CD8-positive, alpha-beta memory T cell (primary cell): ENCODE data around the gene EIF2AK2. TPM values are rescaled to one million over a fixed set of nuclear protein-coding genes. Genes with fewer than 3 reads are reported as not detected.

Experiments
- CTCF ChIA-PET: fragments of 350-600 bp; sonication (Branson Sonifier 250); formaldehyde crosslinking; loops from one replicate; lab custom pipeline; 2021; ENCODE audit warnings: antibody characterized with exemption; lab: Charles Lee
- POLR2A ChIA-PET: fragments of 350-600 bp; sonication (Branson Sonifier 250); formaldehyde crosslinking; loops from one replicate; lab custom pipeline; 2021; ENCODE audit warnings: antibody characterized with exemption; lab: Charles Lee
- DNase-seq, 5 donors: peaks; one replicate each; pipeline versions ENCODE4 v3.0.0 to v3.0.0-alpha.2; 2020 to 2022; ENCODE audit warnings: mixed read lengths in 1 of 5
- H3K27ac ChIP-seq: one replicate; pipeline ENCODE4 v1.7.0; 2013; ENCODE audit warnings: low read depth, mild to moderate bottlenecking, low read length, moderate library complexity
- H3K27me3 ChIP-seq: 2 replicates; pipeline ENCODE4 v1.7.0; 2013; ENCODE audit warnings: low read length, mild to moderate bottlenecking; ENCODE audit not compliant: insufficient read depth, poor library complexity, severe bottlenecking
- H3K36me3 ChIP-seq: 2 replicates; pipeline ENCODE4 v1.7.0; 2013; ENCODE audit warnings: mild to moderate bottlenecking, low read length, moderate library complexity; ENCODE audit not compliant: insufficient read depth
- H3K4me1 ChIP-seq: 2 replicates; pipeline ENCODE4 v1.7.0; 2013; ENCODE audit warnings: mild to moderate bottlenecking, low read length, moderate library complexity; ENCODE audit not compliant: insufficient read depth
- H3K4me3 ChIP-seq: 2 replicates; pipeline ENCODE4 v1.7.0; 2013; ENCODE audit warnings: mild to moderate bottlenecking, low read length
- H3K9me3 ChIP-seq: 2 replicates; pipeline ENCODE4 v1.7.0; 2013; ENCODE audit warnings: mild to moderate bottlenecking, low read length
- H3K27ac Mint-ChIP-seq, 8 donors: one replicate each; pipeline ENCODE4 v1.8.0; 2020 to 2021; ENCODE audit warnings: mixed read lengths in 8 of 8, mild to moderate bottlenecking in 6 of 8, inconsistent platforms in 3 of 8, moderate library complexity in 3 of 8
- H3K27me3 Mint-ChIP-seq, 2 donors: one replicate each; pipeline ENCODE4 v1.8.0; 2020 to 2021; ENCODE audit warnings: mixed read lengths in 2 of 2, mild to moderate bottlenecking in 1 of 2, moderate library complexity in 1 of 2
- H3K36me3 Mint-ChIP-seq, 3 donors: one replicate each; pipeline ENCODE4 v1.8.0; 2020 to 2021; ENCODE audit warnings: mixed read lengths in 3 of 3, inconsistent platforms in 1 of 3, mild to moderate bottlenecking in 1 of 3
- H3K4me1 Mint-ChIP-seq, 3 donors: one replicate each; pipeline ENCODE4 v1.8.0; 2020 to 2021; ENCODE audit warnings: mixed read lengths in 3 of 3, inconsistent platforms in 1 of 3, mild to moderate bottlenecking in 1 of 3
- H3K4me3 Mint-ChIP-seq, 7 donors: one replicate each; pipeline ENCODE4 v1.8.0; 2020 to 2021; ENCODE audit warnings: mixed read lengths in 7 of 7, mild to moderate bottlenecking in 6 of 7, moderate library complexity in 4 of 7, inconsistent platforms in 2 of 7
- H3K9me3 Mint-ChIP-seq, 5 donors: one replicate each; pipeline ENCODE4 v1.8.0; 2020 to 2022; ENCODE audit warnings: mixed read lengths in 5 of 5, mild to moderate bottlenecking in 3 of 5, moderate library complexity in 2 of 5, inconsistent platforms in 1 of 5
- polyA plus RNA-seq: library from polyadenylated mRNA; unstranded; fragments of 300-500 nt; fragmentation: Illumina TruSeq; gene quantifications from one replicate; pipeline ENCODE4 v1.2.3, GENCODE V29; 2021
- total RNA-seq, 2 experiments: library from RNA; stranded (reverse); gene quantifications; one replicate each; pipeline ENCODE4 v1.2.3, GENCODE V29; 2021

The EIF2AK2 gene
- total and polyA plus RNA-seq, 3 experiments from 2014 or later, result 36.0 to 42.6 (median 39.8) TPM

GRCh38 chr2:37188570-37188969 lies 31.8 kb upstream of the EIF2AK2 start, which contains the start of gene SULT6B1:
SULT6B1 (minus strand) TSS chr2:37188670; CDS start chr2:37188640, 30 bp downstream.
- Mint-ChIP-seq H3K36me3 (no peaks in the 10 kb centered on the region), H3K9me3 (no peaks in the 10 kb centered on the region), H3K4me1 (no peaks in the 10 kb centered on the region), H3K27ac (no peak within 1 kb of the TSS), H3K27me3 (peaks cover 12 to 16% of the 10 kb centered on the region in 2 donors), H3K4me3 (no peak within 1 kb of the TSS)
- no peak within 1 kb of the TSS for H3K4me3 ChIP-seq
- H3K9me3 ChIP-seq, result no peaks in the 10 kb centered on the region
- no peaks in the 10 kb centered on the region for H3K36me3 ChIP-seq
- H3K27ac ChIP-seq, result no peak within 1 kb of the TSS
- ChIA-PET CTCF (no interaction called here), POLR2A (no interaction called here)
- H3K27me3 ChIP-seq, result no peaks in the 10 kb centered on the region
- no peak for DNase-seq
- H3K4me1 ChIP-seq, result no peaks in the 10 kb centered on the region

DNA sequence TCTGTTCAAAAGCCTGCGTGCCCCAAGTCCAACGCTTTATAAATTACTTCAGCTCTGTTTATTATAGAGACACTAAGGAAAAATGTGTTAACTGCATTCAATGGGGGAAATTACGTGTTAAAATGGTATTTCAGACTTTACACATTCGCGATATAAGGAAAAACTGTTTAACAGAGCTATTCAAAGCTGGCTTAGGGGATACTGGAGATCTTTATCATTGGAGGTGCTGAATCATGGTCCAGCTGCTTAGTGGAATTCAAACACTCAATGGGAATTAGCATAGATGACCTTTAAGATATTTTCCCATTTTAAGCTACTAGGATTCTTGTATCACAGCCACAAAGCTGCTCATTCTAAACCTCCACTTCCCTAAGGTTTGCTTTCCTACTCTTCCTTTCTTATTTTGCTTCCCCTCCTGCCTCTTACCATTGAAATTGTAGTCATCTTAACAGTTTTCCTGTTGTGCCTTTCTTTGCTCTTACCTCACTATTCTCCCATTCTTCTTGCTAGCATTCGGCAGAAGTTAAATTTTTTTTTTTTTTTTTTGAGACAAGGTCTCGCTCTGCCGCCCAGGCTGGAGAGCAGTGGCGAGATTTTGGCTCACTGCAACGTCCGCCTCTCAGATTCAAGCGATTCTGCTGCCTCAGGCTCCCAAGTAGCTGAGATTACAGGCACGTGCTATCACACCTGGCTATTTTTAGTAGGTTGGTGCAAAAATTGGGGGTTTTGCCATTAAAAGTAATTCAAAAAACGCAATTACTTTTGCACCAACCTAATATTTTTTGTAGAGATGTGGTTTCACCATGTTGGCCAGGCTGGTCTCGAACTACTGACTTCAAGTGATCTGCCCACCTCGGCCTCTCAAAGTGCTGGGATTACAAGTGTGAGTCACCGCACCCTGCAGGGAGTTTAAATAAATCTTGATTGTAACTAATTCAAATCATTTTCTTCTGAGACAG lies 25.2 kb upstream of the EIF2AK2 start:
- Histone ChIP-seq H3K9me3 (no peaks in the 10 kb centered on the region), H3K27me3 (peaks cover 6% of the 10 kb centered on the region), H3K4me3 (no peak overlapping the region), H3K36me3 (no peaks in the 10 kb centered on the region), H3K4me1 (no peaks in the 10 kb centered on the region), H3K27ac (no peak overlapping the region)
- H3K9me3 Mint-ChIP-seq, result no peaks in the 10 kb centered on the region
- no peaks in the 10 kb centered on the region for H3K36me3 Mint-ChIP-seq
- H3K4me3 Mint-ChIP-seq, result no peak overlapping the region
- no peak overlapping the region for H3K27ac Mint-ChIP-seq
- CTCF ChIA-PET, result interaction anchor here (1.4 kb wide), 1 partner anchor 9 kb away, joined by 3 read pairs; no protein-coding TSS in a partner anchor
- no peak for DNase-seq
- H3K4me1 Mint-ChIP-seq, result no peaks in the 10 kb centered on the region
- H3K27me3 Mint-ChIP-seq, result peaks cover 20 to 29% of the 10 kb centered on the region in 2 donors
- POLR2A ChIA-PET, result no interaction called here

DNA sequence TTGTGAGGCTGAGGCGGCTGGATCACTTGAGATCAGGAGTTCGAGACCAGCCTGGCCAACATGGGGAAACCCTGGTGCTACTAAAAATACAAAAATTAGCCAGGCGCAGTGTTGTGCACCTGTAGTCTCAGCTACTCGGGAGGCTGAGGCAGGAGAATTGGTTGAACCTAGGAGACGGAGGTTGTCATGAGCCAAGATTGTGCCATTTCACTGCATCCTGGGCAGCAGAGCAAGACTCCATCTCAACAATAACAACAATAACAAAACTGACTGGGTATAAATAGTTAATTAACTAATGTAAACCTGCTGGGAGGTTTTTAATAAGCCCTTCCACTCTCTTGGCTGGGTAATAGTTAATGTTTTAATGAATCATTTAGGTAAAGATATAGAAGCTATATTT lies 23.9 kb upstream of the EIF2AK2 start:
- no peaks in the 10 kb centered on the region for H3K36me3 ChIP-seq
- Mint-ChIP-seq H3K27ac (no peak overlapping the region), H3K27me3 (peaks cover 12 to 19% of the 10 kb centered on the region in 2 donors), H3K9me3 (no peaks in the 10 kb centered on the region), H3K36me3 (no peaks in the 10 kb centered on the region), H3K4me1 (no peaks in the 10 kb centered on the region), H3K4me3 (no peak overlapping the region)
- ChIA-PET CTCF (interaction anchor here (1.3 to 1.4 kb wide), 2 partner anchors 10 to 11 kb away, joined by 3 read pairs; no protein-coding TSS in a partner anchor), POLR2A (no interaction called here)
- no peaks in the 10 kb centered on the region for H3K4me1 ChIP-seq
- H3K4me3 ChIP-seq, result no peak overlapping the region
- no peak for DNase-seq
- H3K27ac ChIP-seq, result no peak overlapping the region
- peaks cover 9% of the 10 kb centered on the region for H3K27me3 ChIP-seq
- H3K9me3 ChIP-seq, result no peaks in the 10 kb centered on the region

DNA sequence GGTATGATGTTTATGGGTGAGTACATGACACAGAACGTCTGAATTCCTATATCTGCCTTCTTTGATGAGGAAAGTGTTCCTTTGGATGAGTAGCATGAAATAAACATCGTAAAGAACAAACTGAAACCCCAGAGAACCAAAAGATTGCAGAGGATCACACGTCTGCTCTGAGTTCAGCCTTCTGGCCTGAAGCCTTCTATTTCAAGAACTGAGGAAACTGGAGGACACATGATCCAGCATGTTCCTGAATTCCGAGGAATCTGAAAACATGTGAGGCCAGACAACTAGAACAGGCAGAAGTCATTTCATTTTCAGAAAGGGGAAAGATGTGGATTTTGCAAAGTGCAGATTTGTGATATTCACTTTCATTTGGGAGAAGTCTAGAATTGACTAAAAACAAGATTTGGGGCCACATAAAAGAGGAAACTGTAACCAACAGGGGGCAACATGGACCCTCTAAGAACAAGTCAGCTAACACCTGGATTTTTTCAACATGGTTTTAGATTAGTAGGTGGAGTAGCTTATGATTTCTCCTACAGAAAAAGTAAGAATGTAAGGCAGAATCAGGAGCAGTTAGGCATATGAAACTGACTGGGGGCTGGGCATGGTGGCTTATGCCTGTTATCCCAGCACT lies 23.3 kb upstream of the EIF2AK2 start:
- ChIA-PET POLR2A (no interaction called here), CTCF (interaction anchor here (1.3 kb wide), 1 partner anchor 10 kb away, joined by 3 read pairs; no protein-coding TSS in a partner anchor)
- no peak overlapping the region for H3K27ac Mint-ChIP-seq

GRCh38 chr2:37173741-37174140 lies 17.0 kb upstream of the EIF2AK2 start:
- Histone ChIP-seq H3K9me3 (no peaks in the 10 kb centered on the region), H3K27me3 (peaks cover 3% of the 10 kb centered on the region), H3K4me1 (no peaks in the 10 kb centered on the region), H3K4me3 (no peak overlapping the region), H3K27ac (no peak overlapping the region), H3K36me3 (no peaks in the 10 kb centered on the region)
- POLR2A ChIA-PET, result no interaction called here
- H3K9me3 Mint-ChIP-seq, result no peaks in the 10 kb centered on the region
- H3K4me1 Mint-ChIP-seq, result no peaks in the 10 kb centered on the region
- CTCF ChIA-PET, result no interaction called here
- H3K27ac Mint-ChIP-seq, result no peak overlapping the region
- no peaks in the 10 kb centered on the region for H3K36me3 Mint-ChIP-seq
- DNase-seq, result no peak
- peaks cover 3 to 8% of the 10 kb centered on the region in 2 donors for H3K27me3 Mint-ChIP-seq
- no peak overlapping the region for H3K4me3 Mint-ChIP-seq

More for the DNA sequence above, 23.3 kb upstream of the EIF2AK2 start:
- Histone ChIP-seq H3K9me3 (no peaks in the 10 kb centered on the region), H3K4me1 (no peaks in the 10 kb centered on the region), H3K27ac (no peak overlapping the region), H3K4me3 (no peak overlapping the region), H3K27me3 (peaks cover 9% of the 10 kb centered on the region), H3K36me3 (no peaks in the 10 kb centered on the region)
- Mint-ChIP-seq H3K4me3 (no peak overlapping the region), H3K36me3 (no peaks in the 10 kb centered on the region), H3K9me3 (no peaks in the 10 kb centered on the region), H3K27me3 (peaks cover 12 to 19% of the 10 kb centered on the region in 2 donors), H3K4me1 (no peaks in the 10 kb centered on the region)
- DNase-seq, result no peak

DNA sequence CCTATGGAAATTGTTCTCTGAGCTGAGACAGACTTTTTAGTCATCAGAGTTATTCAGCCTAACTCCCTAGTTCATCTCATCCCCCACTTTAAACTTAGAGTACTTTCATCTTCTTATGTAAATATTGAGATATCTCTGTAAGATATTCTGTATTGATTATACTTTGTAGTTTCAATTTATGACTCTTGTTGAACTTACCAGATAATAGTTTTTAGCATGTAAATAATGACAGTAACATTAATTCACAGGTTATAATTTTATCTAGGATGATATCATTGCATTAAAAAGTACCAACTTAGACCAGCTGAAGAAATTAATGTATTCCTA lies 14.8 kb upstream of the EIF2AK2 start:
- H3K36me3 ChIP-seq, result no peaks in the 10 kb centered on the region
- POLR2A ChIA-PET, result interaction anchor here (0.5 kb wide), 1 partner anchor 11 kb away, joined by 8 read pairs; no protein-coding TSS in a partner anchor
- CTCF ChIA-PET, result no interaction called here
- peaks cover under 1% of the 10 kb centered on the region for H3K27me3 ChIP-seq
- no peak overlapping the region for H3K27ac ChIP-seq
- Mint-ChIP-seq H3K27ac (no peak overlapping the region), H3K4me1 (peaks cover 0 to 3% (median 0%) of the 10 kb centered on the region in 3 donors), H3K9me3 (no peaks in the 10 kb centered on the region), H3K4me3 (no peak overlapping the region), H3K27me3 (peaks cover 3% of the 10 kb centered on the region in 2 donors), H3K36me3 (no peaks in the 10 kb centered on the region)
- H3K4me1 ChIP-seq, result no peaks in the 10 kb centered on the region
- DNase-seq, result no peak
- no peak overlapping the region for H3K4me3 ChIP-seq
- H3K9me3 ChIP-seq, result no peaks in the 10 kb centered on the region

DNA sequence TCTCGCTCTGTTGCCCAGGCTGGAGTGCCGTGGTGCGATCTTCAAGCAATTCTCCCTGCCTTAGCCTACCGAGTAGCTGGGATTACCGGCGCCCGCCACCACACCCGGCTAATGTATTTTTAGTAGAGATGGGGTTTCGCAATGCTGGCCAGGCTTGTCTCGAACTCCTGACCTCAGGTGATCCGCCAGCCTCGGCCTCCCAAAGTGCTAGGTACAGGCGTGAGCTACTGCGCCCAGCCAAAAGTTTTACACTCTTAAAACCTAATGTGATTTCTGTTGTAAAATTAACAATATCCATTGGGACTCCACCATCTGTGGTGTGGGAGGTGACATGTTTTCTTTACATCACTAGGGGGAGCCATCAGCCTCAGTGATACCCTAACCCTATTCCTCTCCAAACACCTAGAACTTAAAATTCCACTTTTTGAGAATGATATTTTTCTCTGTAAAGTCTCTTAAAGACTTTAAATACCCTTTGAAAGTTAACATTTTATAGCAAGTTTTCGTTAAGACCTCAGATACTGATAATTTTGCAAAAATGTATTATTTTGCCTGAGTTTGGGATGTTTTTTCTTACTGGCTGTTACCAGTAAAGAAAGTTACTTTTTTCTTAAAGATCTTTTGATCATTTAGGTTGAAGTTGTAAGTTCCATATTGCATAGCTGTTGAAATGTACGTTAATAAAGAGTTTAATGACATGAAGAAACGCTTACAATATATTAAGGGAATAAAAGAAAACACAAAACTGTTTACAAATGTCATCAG lies 11.6 kb upstream of the EIF2AK2 start:
- DNase-seq, result peak in 2 of 5 donors; percentile 31 to 33
- Mint-ChIP-seq H3K4me1 (peaks cover 0 to 3% (median 0%) of the 10 kb centered on the region in 3 donors), H3K9me3 (peaks cover 7 to 17% (median 14%) of the 10 kb centered on the region in 5 donors), H3K36me3 (peaks cover 0 to 16% (median 2%) of the 10 kb centered on the region in 3 donors), H3K27ac (peak overlapping the region in 1 of 8 donors; percentile 77), H3K27me3 (peaks cover 3 to 8% of the 10 kb centered on the region in 2 donors), H3K4me3 (no peak overlapping the region)
- H3K36me3 ChIP-seq, result no peaks in the 10 kb centered on the region
- POLR2A ChIA-PET, result no interaction called here
- CTCF ChIA-PET, result interaction anchor here (0.8 to 3.4 kb wide), 5 partner anchors 11 to 709 kb away, joined by 3 to 26 read pairs (median 3); partner anchors contain the start of genes CEBPZ, CEBPZOS, EIF2AK2 and NDUFAF7
- H3K4me1 ChIP-seq, result no peaks in the 10 kb centered on the region
- no peaks in the 10 kb centered on the region for H3K9me3 ChIP-seq
- no peaks in the 10 kb centered on the region for H3K27me3 ChIP-seq
- H3K4me3 ChIP-seq, result no peak overlapping the region
- H3K27ac ChIP-seq, result no peak overlapping the region
